ENCODE results near the gene SPHKAP.

DNA sequence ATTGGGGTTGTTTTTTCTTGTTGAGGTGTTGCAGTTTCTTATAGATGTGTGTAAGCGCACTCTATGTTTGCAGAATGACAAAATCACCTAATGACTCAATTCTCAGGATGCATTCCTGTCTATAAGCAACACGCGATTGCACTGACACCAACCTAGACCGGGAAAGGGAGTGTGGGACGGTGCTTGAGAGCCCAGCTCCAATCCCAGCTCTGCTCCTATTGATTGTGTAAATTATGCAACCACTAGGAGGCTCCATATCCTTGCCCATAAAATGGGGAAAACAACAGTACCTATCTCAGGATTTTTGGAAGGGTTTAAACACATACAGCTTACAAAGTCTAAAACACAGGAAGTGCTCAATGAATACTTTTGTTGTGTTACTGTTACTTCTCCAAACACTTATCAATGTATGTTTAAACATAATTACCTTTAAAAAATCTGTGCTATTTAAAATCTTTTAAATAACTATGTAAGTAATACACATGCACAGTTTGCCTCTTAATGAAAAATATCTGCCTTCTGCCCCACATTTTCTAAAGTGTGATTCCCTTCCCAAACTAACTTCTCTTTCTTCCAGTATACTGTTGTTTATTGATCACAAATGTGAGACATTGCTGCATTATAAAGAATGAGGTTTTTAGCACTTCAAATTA is 132.5 kb downstream of the SPHKAP start:
- TF ChIP-seq, protein P1, sequence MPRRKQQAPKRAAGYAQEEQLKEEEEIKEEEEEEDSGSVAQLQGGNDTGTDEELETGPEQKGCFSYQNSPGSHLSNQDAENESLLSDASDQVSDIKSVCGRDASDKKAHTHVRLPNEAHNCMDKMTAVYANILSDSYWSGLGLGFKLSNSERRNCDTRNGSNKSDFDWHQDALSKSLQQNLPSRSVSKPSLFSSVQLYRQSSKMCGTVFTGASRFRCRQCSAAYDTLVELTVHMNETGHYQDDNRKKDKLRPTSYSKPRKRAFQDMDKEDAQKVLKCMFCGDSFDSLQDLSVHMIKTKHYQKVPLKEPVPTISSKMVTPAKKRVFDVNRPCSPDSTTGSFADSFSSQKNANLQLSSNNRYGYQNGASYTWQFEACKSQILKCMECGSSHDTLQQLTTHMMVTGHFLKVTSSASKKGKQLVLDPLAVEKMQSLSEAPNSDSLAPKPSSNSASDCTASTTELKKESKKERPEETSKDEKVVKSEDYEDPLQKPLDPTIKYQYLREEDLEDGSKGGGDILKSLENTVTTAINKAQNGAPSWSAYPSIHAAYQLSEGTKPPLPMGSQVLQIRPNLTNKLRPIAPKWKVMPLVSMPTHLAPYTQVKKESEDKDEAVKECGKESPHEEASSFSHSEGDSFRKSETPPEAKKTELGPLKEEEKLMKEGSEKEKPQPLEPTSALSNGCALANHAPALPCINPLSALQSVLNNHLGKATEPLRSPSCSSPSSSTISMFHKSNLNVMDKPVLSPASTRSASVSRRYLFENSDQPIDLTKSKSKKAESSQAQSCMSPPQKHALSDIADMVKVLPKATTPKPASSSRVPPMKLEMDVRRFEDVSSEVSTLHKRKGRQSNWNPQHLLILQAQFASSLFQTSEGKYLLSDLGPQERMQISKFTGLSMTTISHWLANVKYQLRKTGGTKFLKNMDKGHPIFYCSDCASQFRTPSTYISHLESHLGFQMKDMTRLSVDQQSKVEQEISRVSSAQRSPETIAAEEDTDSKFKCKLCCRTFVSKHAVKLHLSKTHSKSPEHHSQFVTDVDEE (CRISPR knock-in tag; IDR thresholded peaks at IDR 0.05) = no peak
- TF ChIP-seq, protein P2, sequence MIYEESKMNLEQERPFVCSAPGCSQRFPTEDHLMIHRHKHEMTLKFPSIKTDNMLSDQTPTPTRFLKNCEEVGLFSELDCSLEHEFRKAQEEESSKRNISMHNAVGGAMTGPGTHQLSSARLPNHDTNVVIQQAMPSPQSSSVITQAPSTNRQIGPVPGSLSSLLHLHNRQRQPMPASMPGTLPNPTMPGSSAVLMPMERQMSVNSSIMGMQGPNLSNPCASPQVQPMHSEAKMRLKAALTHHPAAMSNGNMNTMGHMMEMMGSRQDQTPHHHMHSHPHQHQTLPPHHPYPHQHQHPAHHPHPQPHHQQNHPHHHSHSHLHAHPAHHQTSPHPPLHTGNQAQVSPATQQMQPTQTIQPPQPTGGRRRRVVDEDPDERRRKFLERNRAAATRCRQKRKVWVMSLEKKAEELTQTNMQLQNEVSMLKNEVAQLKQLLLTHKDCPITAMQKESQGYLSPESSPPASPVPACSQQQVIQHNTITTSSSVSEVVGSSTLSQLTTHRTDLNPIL (CRISPR knock-in tag; IDR thresholded peaks at IDR 0.05; ENCODE audit: low read depth) = no peak
- no peak for TF ChIP-seq ZNF565 (CRISPR knock-in tag; conservative IDR thresholded peaks at IDR 0.05; ENCODE audit: low read depth)
- TF ChIP-seq, protein P3, sequence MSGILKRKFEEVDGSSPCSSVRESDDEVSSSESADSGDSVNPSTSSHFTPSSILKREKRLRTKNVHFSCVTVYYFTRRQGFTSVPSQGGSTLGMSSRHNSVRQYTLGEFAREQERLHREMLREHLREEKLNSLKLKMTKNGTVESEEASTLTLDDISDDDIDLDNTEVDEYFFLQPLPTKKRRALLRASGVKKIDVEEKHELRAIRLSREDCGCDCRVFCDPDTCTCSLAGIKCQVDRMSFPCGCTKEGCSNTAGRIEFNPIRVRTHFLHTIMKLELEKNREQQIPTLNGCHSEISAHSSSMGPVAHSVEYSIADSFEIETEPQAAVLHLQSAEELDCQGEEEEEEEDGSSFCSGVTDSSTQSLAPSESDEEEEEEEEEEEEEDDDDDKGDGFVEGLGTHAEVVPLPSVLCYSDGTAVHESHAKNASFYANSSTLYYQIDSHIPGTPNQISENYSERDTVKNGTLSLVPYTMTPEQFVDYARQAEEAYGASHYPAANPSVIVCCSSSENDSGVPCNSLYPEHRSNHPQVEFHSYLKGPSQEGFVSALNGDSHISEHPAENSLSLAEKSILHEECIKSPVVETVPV (CRISPR knock-in tag; IDR thresholded peaks at IDR 0.05) = no peak
- no peak for TF ChIP-seq TOX (CRISPR knock-in tag; IDR thresholded peaks at IDR 0.05; ENCODE audit: borderline replicate concordance)
- TF ChIP-seq CSDC2 (CRISPR knock-in tag; IDR thresholded peaks at IDR 0.05) = no peak
- TF ChIP-seq, protein P4, sequence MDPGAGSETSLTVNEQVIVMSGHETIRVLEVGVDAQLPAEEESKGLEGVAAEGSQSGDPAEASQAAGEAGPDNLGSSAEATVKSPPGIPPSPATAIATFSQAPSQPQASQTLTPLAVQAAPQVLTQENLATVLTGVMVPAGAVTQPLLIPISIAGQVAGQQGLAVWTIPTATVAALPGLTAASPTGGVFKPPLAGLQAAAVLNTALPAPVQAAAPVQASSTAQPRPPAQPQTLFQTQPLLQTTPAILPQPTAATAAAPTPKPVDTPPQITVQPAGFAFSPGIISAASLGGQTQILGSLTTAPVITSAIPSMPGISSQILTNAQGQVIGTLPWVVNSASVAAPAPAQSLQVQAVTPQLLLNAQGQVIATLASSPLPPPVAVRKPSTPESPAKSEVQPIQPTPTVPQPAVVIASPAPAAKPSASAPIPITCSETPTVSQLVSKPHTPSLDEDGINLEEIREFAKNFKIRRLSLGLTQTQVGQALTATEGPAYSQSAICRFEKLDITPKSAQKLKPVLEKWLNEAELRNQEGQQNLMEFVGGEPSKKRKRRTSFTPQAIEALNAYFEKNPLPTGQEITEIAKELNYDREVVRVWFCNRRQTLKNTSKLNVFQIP (CRISPR knock-in tag; IDR thresholded peaks at IDR 0.05; ENCODE audit: borderline replicate concordance, low read depth) = no peak
- TF ChIP-seq ZFP30 (CRISPR knock-in tag; IDR thresholded peaks at IDR 0.05) = no peak
- TF ChIP-seq ZFP3 (CRISPR knock-in tag; IDR thresholded peaks at IDR 0.05) = no peak
- no peak for TF ChIP-seq SNAI2 (CRISPR knock-in tag; IDR thresholded peaks at IDR 0.05)

All from SK-N-SH treated with all-trans-retinoic acid at 6 μM for 48 hours (cell line).